Sigmoid colon (tissue), 4 donors: ENCODE data around the gene TEX44.

Experiments
- POLR2A ChIP-seq, 2 donors: fragments of 450-650 bp; IDR thresholded peaks; one replicate each; pipeline ENCODE4 v1.6.1; 2016; ENCODE audit warnings: antibody characterized with exemption in 2 of 2, mild to moderate bottlenecking in 2 of 2, moderate library complexity in 2 of 2
- POLR2AphosphoS5 ChIP-seq, 4 donors: sonication (generic); formaldehyde crosslinking; IDR thresholded peaks; one replicate each; pipeline ENCODE4 v1.6.1; 2017; ENCODE audit warnings: antibody characterized with exemption in 4 of 4
- TF ChIP-seq, protein P1 (sequence below), 4 experiments: fragments of 450-650 bp in 3 of 4; fragments of 200-600 bp in 1 of 4; IDR thresholded peaks; one replicate each; pipeline ENCODE4 v1.5.1; 2016 to 2019; ENCODE audit warnings: antibody characterized with exemption in 4 of 4, mild to moderate bottlenecking in 3 of 4, moderate library complexity in 2 of 4

DNA sequence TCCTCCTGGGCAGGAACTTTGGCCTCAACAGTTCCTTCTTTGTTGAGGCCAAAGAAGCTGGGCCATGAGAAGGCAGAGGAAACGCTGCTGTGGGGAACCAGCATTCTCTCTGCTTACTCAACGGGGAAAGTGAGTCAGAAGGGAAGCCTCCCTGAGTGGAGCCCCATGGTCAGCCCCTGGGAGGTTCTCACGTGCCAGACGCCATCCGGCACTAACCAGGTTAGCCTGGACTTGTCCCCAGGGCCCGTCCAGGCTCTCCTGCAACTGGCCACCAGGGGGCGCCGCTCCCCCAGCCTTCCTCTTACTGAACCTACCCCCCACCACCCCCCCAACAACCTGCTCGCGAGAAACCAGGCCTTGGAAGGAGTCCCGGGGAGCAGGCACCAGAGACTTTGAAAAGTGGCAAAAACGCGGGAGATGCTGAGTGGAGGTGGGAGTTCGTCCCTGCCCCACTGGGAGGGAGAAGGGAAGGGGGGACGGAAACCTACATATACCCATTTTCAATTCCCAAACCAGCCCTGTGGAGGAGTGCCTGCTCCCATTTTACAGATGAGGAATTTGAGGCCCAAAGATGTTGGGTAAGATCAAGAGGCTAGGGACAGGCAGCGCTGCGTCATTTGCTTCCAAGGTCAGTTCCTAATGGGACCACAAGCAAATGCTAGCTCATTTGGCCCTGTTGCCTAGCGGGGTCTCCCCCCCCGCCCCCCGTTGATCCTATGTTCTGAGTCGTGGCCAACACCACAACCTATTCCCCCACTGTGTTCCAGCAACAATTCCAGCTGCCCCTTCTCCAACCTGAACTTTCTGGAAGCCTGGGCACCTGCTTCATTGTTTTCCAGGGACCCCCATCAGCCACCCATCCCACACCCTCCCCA is 20.0 kb downstream of the TEX44 start:
- TF ChIP-seq, protein P1, sequence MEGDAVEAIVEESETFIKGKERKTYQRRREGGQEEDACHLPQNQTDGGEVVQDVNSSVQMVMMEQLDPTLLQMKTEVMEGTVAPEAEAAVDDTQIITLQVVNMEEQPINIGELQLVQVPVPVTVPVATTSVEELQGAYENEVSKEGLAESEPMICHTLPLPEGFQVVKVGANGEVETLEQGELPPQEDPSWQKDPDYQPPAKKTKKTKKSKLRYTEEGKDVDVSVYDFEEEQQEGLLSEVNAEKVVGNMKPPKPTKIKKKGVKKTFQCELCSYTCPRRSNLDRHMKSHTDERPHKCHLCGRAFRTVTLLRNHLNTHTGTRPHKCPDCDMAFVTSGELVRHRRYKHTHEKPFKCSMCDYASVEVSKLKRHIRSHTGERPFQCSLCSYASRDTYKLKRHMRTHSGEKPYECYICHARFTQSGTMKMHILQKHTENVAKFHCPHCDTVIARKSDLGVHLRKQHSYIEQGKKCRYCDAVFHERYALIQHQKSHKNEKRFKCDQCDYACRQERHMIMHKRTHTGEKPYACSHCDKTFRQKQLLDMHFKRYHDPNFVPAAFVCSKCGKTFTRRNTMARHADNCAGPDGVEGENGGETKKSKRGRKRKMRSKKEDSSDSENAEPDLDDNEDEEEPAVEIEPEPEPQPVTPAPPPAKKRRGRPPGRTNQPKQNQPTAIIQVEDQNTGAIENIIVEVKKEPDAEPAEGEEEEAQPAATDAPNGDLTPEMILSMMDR (IDR thresholded peaks at IDR 0.05), result peak; percentile 97 to 99 (median 98)
- TF ChIP-seq POLR2A (IDR thresholded peaks at IDR 0.05) (no peak), POLR2AphosphoS5 (IDR thresholded peaks at IDR 0.05) (peak; percentile 22 to 75 (median 46))
